ENCODE data around the gene PLAC8.

PLAC8 gene

GRCh38 chr4:83110223-83110945, 4.1 kb downstream of the PLAC8 start:
- peak overlapping the region; percentile 77 for H3K4me2 ChIP-seq
- H3K4me3 ChIP-seq (IDR thresholded peaks at IDR 0.05; ENCODE audit: insufficient read depth, low read depth, low read length) = no peak overlapping the region
- no peaks in the 10 kb centered on the region for H3K27me3 ChIP-seq (ENCODE audit: insufficient read depth, low read depth)
- peak overlapping the region; percentile 55 for H3K27ac ChIP-seq
- peak overlapping the region; percentile 73 for H3K9ac ChIP-seq
- no peaks in the 10 kb centered on the region for H3K79me2 ChIP-seq (ENCODE audit: insufficient read depth, low read depth)
- peaks cover 32% of the 10 kb centered on the region for H3K4me1 ChIP-seq (ENCODE audit: low read depth, poor library complexity, severe bottlenecking)
- no peaks in the 10 kb centered on the region for H3K36me3 ChIP-seq (ENCODE audit: insufficient read depth)
- TF ChIP-seq CTCF (conservative IDR thresholded peaks at IDR 0.05; ENCODE audit: low read depth, low read length) = peak; percentile 82
- H2AFZ ChIP-seq (ENCODE audit: low read depth) = peak overlapping the region; percentile 85
- no peaks in the 10 kb centered on the region for H4K20me1 ChIP-seq (ENCODE audit: insufficient read depth)

- peak overlapping the region; percentile 77 for H3K4me2 ChIP-seq
- H3K79me2 ChIP-seq (ENCODE audit: insufficient read depth, low read depth) = no peaks in the 10 kb centered on the region
- no peak overlapping the region for H3K4me3 ChIP-seq (IDR thresholded peaks at IDR 0.05; ENCODE audit: insufficient read depth, low read depth, low read length)
- TF ChIP-seq CTCF (conservative IDR thresholded peaks at IDR 0.05; ENCODE audit: low read depth, low read length) = no peak
- no peaks in the 10 kb centered on the region for H3K27me3 ChIP-seq (ENCODE audit: insufficient read depth, low read depth)
- H4K20me1 ChIP-seq (ENCODE audit: insufficient read depth) = no peaks in the 10 kb centered on the region
- H3K4me1 ChIP-seq (ENCODE audit: low read depth, poor library complexity, severe bottlenecking) = peaks cover 25% of the 10 kb centered on the region
- H3K9ac ChIP-seq = peak overlapping the region; percentile 73
- peak overlapping the region; percentile 55 for H3K27ac ChIP-seq
- H3K36me3 ChIP-seq (ENCODE audit: insufficient read depth) = no peaks in the 10 kb centered on the region
- H2AFZ ChIP-seq (ENCODE audit: low read depth) = peak overlapping the region; percentile 85
These were observed 4.9 kb downstream of the PLAC8 start for GRCh38 chr4:83109480-83110222.

GRCh38 chr4:83108101-83108861, 6.2 kb downstream of the PLAC8 start:
- no peak for TF ChIP-seq CTCF (conservative IDR thresholded peaks at IDR 0.05; ENCODE audit: low read depth, low read length)
- Histone ChIP-seq H4K20me1 (ENCODE audit: insufficient read depth) (no peaks in the 10 kb centered on the region), H3K79me2 (ENCODE audit: insufficient read depth, low read depth) (no peaks in the 10 kb centered on the region), H3K4me3 (IDR thresholded peaks at IDR 0.05; ENCODE audit: insufficient read depth, low read depth, low read length) (no peak overlapping the region), H3K4me2 (no peak overlapping the region), H3K9ac (no peak overlapping the region), H3K27me3 (ENCODE audit: insufficient read depth, low read depth) (no peaks in the 10 kb centered on the region), H3K36me3 (ENCODE audit: insufficient read depth) (no peaks in the 10 kb centered on the region), H2AFZ (ENCODE audit: low read depth) (no peak overlapping the region), H3K27ac (no peak overlapping the region), H3K4me1 (ENCODE audit: low read depth, poor library complexity, severe bottlenecking) (peaks cover 16% of the 10 kb centered on the region)

GRCh38 chr4:83107631-83108030, 6.9 kb downstream of the PLAC8 start:
- H3K27me3 ChIP-seq (ENCODE audit: insufficient read depth, low read depth) = no peaks in the 10 kb centered on the region
- H3K4me1 ChIP-seq (ENCODE audit: low read depth, poor library complexity, severe bottlenecking) = peaks cover 16% of the 10 kb centered on the region
- TF ChIP-seq CTCF (conservative IDR thresholded peaks at IDR 0.05; ENCODE audit: low read depth, low read length) = no peak
- H3K4me3 ChIP-seq (IDR thresholded peaks at IDR 0.05; ENCODE audit: insufficient read depth, low read depth, low read length) = no peak overlapping the region
- no peak overlapping the region for H3K9ac ChIP-seq
- no peak overlapping the region for H3K27ac ChIP-seq
- no peaks in the 10 kb centered on the region for H3K36me3 ChIP-seq (ENCODE audit: insufficient read depth)
- no peak overlapping the region for H3K4me2 ChIP-seq
- H4K20me1 ChIP-seq (ENCODE audit: insufficient read depth) = no peaks in the 10 kb centered on the region
- H2AFZ ChIP-seq (ENCODE audit: low read depth) = no peak overlapping the region
- H3K79me2 ChIP-seq (ENCODE audit: insufficient read depth, low read depth) = no peaks in the 10 kb centered on the region

Measured in KMS-11 (cell line).